Spleen (tissue), 7 donors: ENCODE measurements around the gene MAPK6.

ENCODE experiments used
- POLR2A ChIP-seq, 3 donors: fragments of 450-650 bp; IDR thresholded peaks; one replicate each; pipeline ENCODE4 v1.5.1; 2017; ENCODE audit warnings: antibody characterized with exemption in 3 of 3, mild to moderate bottlenecking in 1 of 3
- POLR2AphosphoS5 ChIP-seq, 3 donors: sonication (generic); formaldehyde crosslinking; IDR thresholded peaks; one replicate each; pipeline ENCODE4 v1.5.1; 2017; ENCODE audit warnings: antibody characterized with exemption in 3 of 3
- TF ChIP-seq, protein P1 (sequence below), 11 experiments: fragments of 200-600 bp in 7 of 11; fragments of 450-650 bp in 4 of 11; sonication (generic) in 4 of 11; IDR thresholded peaks in 8 of 11; conservative IDR thresholded peaks in 3 of 11; 1 replicate in 7 of 11; 2 replicates in 4 of 11; pipeline versions ENCODE4 v1.4.0 to v1.8.0; 2016 to 2021; ENCODE audit warnings: antibody characterized with exemption in 11 of 11, inconsistent platforms in 4 of 11, mild to moderate bottlenecking in 1 of 11
- donor health status: DM: no; HTN: no; CAD: no; lungs with moderate emphysema.
- donor health status: DM: no; HTN: no; CAD: no.
- donor health status: DM: no; HTN: no; CAD: no.

DNA sequence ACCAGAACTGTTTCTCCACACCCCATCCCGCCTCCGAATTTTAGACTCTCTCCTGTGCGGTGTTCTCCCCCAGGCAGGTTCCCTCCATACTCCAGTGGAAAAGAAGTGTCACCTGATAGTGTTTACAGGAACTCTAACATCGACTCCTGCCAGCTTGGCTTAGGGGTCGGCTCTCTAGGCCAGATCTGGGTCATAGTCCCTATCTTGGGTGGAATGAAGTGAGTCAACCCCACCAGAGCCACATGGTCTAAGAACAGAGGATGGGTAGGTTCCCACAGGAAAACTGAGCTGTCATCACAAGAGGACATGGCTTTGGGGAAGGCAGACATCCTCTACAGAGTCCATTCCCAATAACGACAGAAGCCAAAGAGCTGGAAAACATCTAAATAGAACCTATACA is 87.6 kb downstream of the MAPK6 start:
- no peak for TF ChIP-seq POLR2A (IDR thresholded peaks at IDR 0.05)
- TF ChIP-seq, protein P1, sequence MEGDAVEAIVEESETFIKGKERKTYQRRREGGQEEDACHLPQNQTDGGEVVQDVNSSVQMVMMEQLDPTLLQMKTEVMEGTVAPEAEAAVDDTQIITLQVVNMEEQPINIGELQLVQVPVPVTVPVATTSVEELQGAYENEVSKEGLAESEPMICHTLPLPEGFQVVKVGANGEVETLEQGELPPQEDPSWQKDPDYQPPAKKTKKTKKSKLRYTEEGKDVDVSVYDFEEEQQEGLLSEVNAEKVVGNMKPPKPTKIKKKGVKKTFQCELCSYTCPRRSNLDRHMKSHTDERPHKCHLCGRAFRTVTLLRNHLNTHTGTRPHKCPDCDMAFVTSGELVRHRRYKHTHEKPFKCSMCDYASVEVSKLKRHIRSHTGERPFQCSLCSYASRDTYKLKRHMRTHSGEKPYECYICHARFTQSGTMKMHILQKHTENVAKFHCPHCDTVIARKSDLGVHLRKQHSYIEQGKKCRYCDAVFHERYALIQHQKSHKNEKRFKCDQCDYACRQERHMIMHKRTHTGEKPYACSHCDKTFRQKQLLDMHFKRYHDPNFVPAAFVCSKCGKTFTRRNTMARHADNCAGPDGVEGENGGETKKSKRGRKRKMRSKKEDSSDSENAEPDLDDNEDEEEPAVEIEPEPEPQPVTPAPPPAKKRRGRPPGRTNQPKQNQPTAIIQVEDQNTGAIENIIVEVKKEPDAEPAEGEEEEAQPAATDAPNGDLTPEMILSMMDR (IDR thresholded peaks at IDR 0.05 in 8 of 11, conservative IDR thresholded peaks at IDR 0.05 in 3 of 11), result no peak
- no peak for TF ChIP-seq POLR2AphosphoS5 (IDR thresholded peaks at IDR 0.05)
